HepG2 (cell line): ENCODE results near the gene RASA3. TPM values are rescaled to one million over a fixed set of nuclear protein-coding genes. Genes with fewer than 3 reads are reported as not detected.

Experiments
- ATAC-seq: fragments of 200-7000 bp; cut with Tn5 transposase; 3 replicates; pipeline ENCODE4 v1.9.1; 2020; ENCODE audit warnings: mild to moderate bottlenecking, moderate library complexity
- BruUV-seq: library from RNA; stranded (reverse); fragments of 400-500 nt; replicated peaks from 2 replicates; lab custom pipeline; 2021; lab: Mats Ljungman, UMichigan
- CTCF ChIA-PET: fragments of 300-600 bp; formaldehyde crosslinking; extraction: SDS; loops from one replicate; lab custom pipeline; 2021; ENCODE audit warnings: low total read pairs, inconsistent platforms, low intra/inter-chr PET ratio; lab: Yijun Ruan, JAX
- POLR2A ChIA-PET: fragments of 350-600 bp; sonication (Branson Sonifier 250); formaldehyde crosslinking; loops from one replicate; lab custom pipeline; 2020; ENCODE audit warnings: antibody characterized with exemption, inconsistent platforms; lab: Yijun Ruan, JAX
- DNase-seq: peaks from one replicate; pipeline ENCODE4 v3.0.0-alpha.2; 2015; ENCODE audit warnings: low spot score
- FAIRE-seq: peaks from 3 replicates; lab custom pipeline; 2011; peaks lifted over from hg19 to GRCh38; lab: Jason Lieb, UNC
- H2AFZ ChIP-seq: one replicate; pipeline ENCODE4 v1.6.1; 2011; ENCODE audit warnings: low read length, inconsistent platforms
- H3K27ac ChIP-seq: fragments of 300-600 bp; 3 replicates; pipeline ENCODE4 v1.8.0; 2011; ENCODE audit warnings: mixed run types, mild to moderate bottlenecking, mixed read lengths, low read length, inconsistent platforms; ENCODE audit not compliant: insufficient read depth; ENCODE audit errors: extremely low read length
- H3K27me3 ChIP-seq, 2 experiments: fragments of 200-600 bp in 1 of 2; 2 replicates in 1 of 2; 3 replicates in 1 of 2; pipeline versions ENCODE4 v1.6.0 to v1.8.0; 2011; ENCODE audit warnings: low read length in 2 of 2, mild to moderate bottlenecking in 2 of 2, moderate library complexity in 2 of 2, inconsistent platforms in 1 of 2; ENCODE audit not compliant: insufficient read depth in 2 of 2, control insufficient read depth in 1 of 2
- H3K36me3 ChIP-seq, 2 experiments: fragments of 200-600 bp in 1 of 2; replicated peaks in 1 of 2; 2 replicates in 1 of 2; 3 replicates in 1 of 2; pipeline versions ENCODE4 v1.5.1 to v1.8.0; 2011; ENCODE audit warnings: low read length in 2 of 2, inconsistent platforms in 1 of 2; ENCODE audit not compliant: insufficient read depth in 2 of 2, control insufficient read depth in 1 of 2
- H3K4me1 ChIP-seq: 2 replicates; pipeline ENCODE4 v1.5.1; 2012; ENCODE audit warnings: low read length, inconsistent platforms; ENCODE audit not compliant: insufficient read depth
- H3K4me2 ChIP-seq: 2 replicates; pipeline ENCODE4 v1.6.0; 2011; ENCODE audit warnings: low read depth, low read length, inconsistent platforms
- H3K4me3 ChIP-seq, 3 experiments: fragments of 200-600 bp in 1 of 3; sonication (generic), shearing (Covaris generic) in 1 of 3; replicated peaks in 1 of 3; 2 replicates each; pipeline ENCODE4 v1.5.1; 2011 to 2016; ENCODE audit warnings: low read length in 3 of 3, inconsistent platforms in 2 of 3, low read depth in 2 of 3, mild to moderate bottlenecking in 2 of 3, control low read depth in 1 of 3, mixed read lengths in 1 of 3; ENCODE audit not compliant: insufficient read depth in 1 of 3
- H3K79me2 ChIP-seq: one replicate; pipeline ENCODE4 v1.6.1; 2011; ENCODE audit warnings: low read length, inconsistent platforms; ENCODE audit not compliant: insufficient read depth
- H3K9ac ChIP-seq: 2 replicates; pipeline ENCODE4 v1.6.0; 2011; ENCODE audit warnings: mild to moderate bottlenecking, low read depth, low read length, inconsistent platforms; ENCODE audit not compliant: insufficient read depth
- H3K9me3 ChIP-seq: 2 replicates; pipeline ENCODE4 v1.5.1; 2012; ENCODE audit warnings: mild to moderate bottlenecking, low read length
- H4K20me1 ChIP-seq: 2 replicates; pipeline ENCODE4 v1.6.0; 2011; ENCODE audit warnings: inconsistent platforms, mild to moderate bottlenecking, low read length, moderate library complexity; ENCODE audit not compliant: insufficient read depth
- FIP1L1 ChIP-seq: fragments of 200-400 bp; formaldehyde crosslinking; IDR thresholded peaks from 2 replicates; pipeline ENCODE4 v1.6.1; 2018; ENCODE audit warnings: low read depth, mild to moderate bottlenecking, low read length, moderate library complexity, borderline replicate concordance; ENCODE audit not compliant: insufficient read depth
- HMG20A ChIP-seq: IDR thresholded peaks from 2 replicates; pipeline ENCODE4 v1.6.1; 2016; ENCODE audit warnings: borderline replicate concordance
- JUN ChIP-seq: sonication (generic); formaldehyde crosslinking; IDR thresholded peaks from 2 replicates; pipeline ENCODE4 v1.4.0; 2020; ENCODE audit warnings: mild to moderate bottlenecking, missing genetic modification reagents
- MIER3 ChIP-seq: IDR thresholded peaks from 2 replicates; pipeline ENCODE4 v1.6.1; 2016; ENCODE audit warnings: missing compliant biosample characterization, borderline replicate concordance
- NFYC ChIP-seq: IDR thresholded peaks from 2 replicates; pipeline ENCODE4 v1.6.1; 2016; ENCODE audit warnings: missing genetic modification reagents, missing compliant biosample characterization
- RXRA ChIP-seq: sonication (generic); formaldehyde crosslinking; IDR thresholded peaks from 2 replicates; pipeline ENCODE4 v1.5.1; 2020; ENCODE audit warnings: missing genetic modification reagents
- SKI ChIP-seq: fragments of 450-650 bp; IDR thresholded peaks from one replicate; pipeline ENCODE4 v1.6.1; 2018; ENCODE audit warnings: mild to moderate bottlenecking; ENCODE audit not compliant: partially characterized antibody
- SNRNP70 ChIP-seq: fragments of 200-400 bp; formaldehyde crosslinking; IDR thresholded peaks from 2 replicates; pipeline ENCODE4 v1.6.1; 2017; ENCODE audit warnings: mild to moderate bottlenecking, low read depth, low read length, moderate library complexity
- SPEN ChIP-seq: sonication (generic); formaldehyde crosslinking; IDR thresholded peaks from 2 replicates; pipeline ENCODE4 v1.5.1; 2020; ENCODE audit warnings: low read depth, mild to moderate bottlenecking, missing genetic modification reagents
- SRF ChIP-seq: IDR thresholded peaks from 2 replicates; pipeline ENCODE4 v1.6.1; 2011; ENCODE audit warnings: mild to moderate bottlenecking, low read depth, low read length, moderate library complexity
- STAT5B ChIP-seq: sonication (generic); formaldehyde crosslinking; IDR thresholded peaks from 2 replicates; pipeline ENCODE4 v1.4.0; 2020; ENCODE audit warnings: missing genetic modification reagents
- TEAD2 ChIP-seq: sonication (generic); formaldehyde crosslinking; IDR thresholded peaks from 2 replicates; pipeline ENCODE4 v1.9.0; 2021; ENCODE audit warnings: missing genetic modification reagents
- TOE1 ChIP-seq: sonication (generic); formaldehyde crosslinking; IDR thresholded peaks from 2 replicates; pipeline ENCODE4 v1.4.0; 2020; ENCODE audit warnings: mild to moderate bottlenecking, missing genetic modification reagents
- ZNF253 ChIP-seq: sonication (generic); formaldehyde crosslinking; IDR thresholded peaks from 2 replicates; pipeline ENCODE4 v1.8.0; 2022; ENCODE audit warnings: mild to moderate bottlenecking, missing genetic modification reagents, borderline replicate concordance
- ZNF460 ChIP-seq: sonication (generic); formaldehyde crosslinking; IDR thresholded peaks from 2 replicates; pipeline ENCODE4 v1.5.1; 2020; ENCODE audit warnings: missing genetic modification reagents, mild to moderate bottlenecking, borderline replicate concordance
- ZNF577 ChIP-seq: sonication (generic); formaldehyde crosslinking; IDR thresholded peaks from 2 replicates; pipeline ENCODE4 v1.4.0; 2020; ENCODE audit warnings: mild to moderate bottlenecking, low read depth, missing genetic modification reagents, borderline replicate concordance
- WGBS: methylation state at CpG from one replicate; pipeline ENCODE4 v1.1.6; 2017; ENCODE audit warnings: low lambda C conversion rate; 5-methylcytosine and 5-hydroxymethylcytosine counted together
- in situ Hi-C: cut with HindIII; loops from 2 replicates; pipeline ENCODE4 v1.10.0; 2017; ENCODE audit warnings: low pct_unique_long_range_greater_than_20kb; ENCODE audit not compliant: extremely low pct_ligation_motif_present
- intact Hi-C: fragments of 100-400 bp; cut with micrococcal nuclease; formaldehyde crosslinking; loops from one replicate; pipeline ENCODE4 v1.10.0; 2022; ENCODE audit not compliant: unreplicated experiment
- polyA plus RNA-seq, 8 experiments: library from polyadenylated mRNA; depleted of rRNA in 3 of 8; stranded (reverse) in 7 of 8; unstranded in 1 of 8; fragments of >200 nt; fragmentation: Illumina TruSeq in 4 of 8; extraction: Trizol in 4 of 8; gene quantifications; 2 replicates each; pipeline versions ENCODE4 v1.2.1 to v1.2.3, GENCODE V29; 2011 to 2016; ENCODE audit warnings: low read depth in 4 of 8, missing spikeins in 1 of 8, mixed read lengths in 1 of 8; ENCODE audit not compliant: insufficient read depth in 1 of 8
- total RNA-seq, 5 experiments: library from RNA; depleted of rRNA; stranded (reverse); fragments of >200 nt; fragmentation: Illumina TruSeq; extraction: Trizol; gene quantifications; 2 replicates each; pipeline ENCODE4 v1.2.3, GENCODE V29; 2016; ENCODE audit warnings: low read depth in 1 of 5
- TF ChIP-seq, protein P1 (sequence below): sonication (generic); formaldehyde crosslinking; IDR thresholded peaks from 2 replicates; pipeline ENCODE4 v1.4.0; 2020; ENCODE audit warnings: missing genetic modification reagents, borderline replicate concordance
- TF ChIP-seq, protein P2 (sequence below): sonication (generic); formaldehyde crosslinking; IDR thresholded peaks from 2 replicates; pipeline ENCODE4 v1.8.1; 2023; ENCODE audit warnings: missing genetic modification reagents, mild to moderate bottlenecking, borderline replicate concordance
- TF ChIP-seq, protein P3 (sequence below): sonication (generic); formaldehyde crosslinking; IDR thresholded peaks from 2 replicates; pipeline ENCODE4 v1.4.0; 2020; ENCODE audit warnings: missing genetic modification reagents

RASA3 gene
- total and polyA plus RNA-seq, 2 of the 13 experiments (the other 11 are each of a cell fraction or from before 2014, with no cell fraction given): 0.05 TPM; not detected in 1

GRCh38 chr13:114123448-114123847 is 9.0 kb downstream of the RASA3 start:
- CTCF ChIA-PET: no interaction called here
- Histone ChIP-seq H3K4me1 (peaks cover 18% of the 10 kb centered on the region), H3K4me2 (no peak overlapping the region), H3K79me2 (no peaks in the 10 kb centered on the region), H3K27me3 (peaks cover 7 to 54% of the 10 kb centered on the region in 2 experiments; a peak in 4 of 5 replicates), H2AFZ (no peak overlapping the region), H4K20me1 (peaks cover 2% of the 10 kb centered on the region; the same call in 1 of the 2 replicates), H3K9me3 (no peaks in the 10 kb centered on the region), H3K36me3 (no peaks in the 10 kb centered on the region)
- no TSS peak for BruUV-seq
- POLR2A ChIA-PET: no interaction called here
- no peak for FAIRE-seq
- intact Hi-C loops: no loop called here
- no peak for DNase-seq
- WGBS: 42% methylated on average over 12 of the region's 17 CpGs
- TF ChIP-seq ZNF577: no peak
- TF ChIP-seq TEAD2 (CRISPR knock-in tag): no peak
- no peak for TF ChIP-seq FIP1L1
- TF ChIP-seq, protein P1, sequence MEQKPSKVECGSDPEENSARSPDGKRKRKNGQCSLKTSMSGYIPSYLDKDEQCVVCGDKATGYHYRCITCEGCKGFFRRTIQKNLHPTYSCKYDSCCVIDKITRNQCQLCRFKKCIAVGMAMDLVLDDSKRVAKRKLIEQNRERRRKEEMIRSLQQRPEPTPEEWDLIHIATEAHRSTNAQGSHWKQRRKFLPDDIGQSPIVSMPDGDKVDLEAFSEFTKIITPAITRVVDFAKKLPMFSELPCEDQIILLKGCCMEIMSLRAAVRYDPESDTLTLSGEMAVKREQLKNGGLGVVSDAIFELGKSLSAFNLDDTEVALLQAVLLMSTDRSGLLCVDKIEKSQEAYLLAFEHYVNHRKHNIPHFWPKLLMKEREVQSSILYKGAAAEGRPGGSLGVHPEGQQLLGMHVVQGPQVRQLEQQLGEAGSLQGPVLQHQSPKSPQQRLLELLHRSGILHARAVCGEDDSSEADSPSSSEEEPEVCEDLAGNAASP (CRISPR knock-in tag): no peak
- TF ChIP-seq SPEN: no peak
- TF ChIP-seq SNRNP70: no peak
- no peak for TF ChIP-seq HMG20A (CRISPR knock-in tag)
- TF ChIP-seq MIER3: no peak
- no peak for TF ChIP-seq RXRA (CRISPR knock-in tag)
- TF ChIP-seq ZNF253 (CRISPR knock-in tag): no peak
- no peak for TF ChIP-seq SRF
- TF ChIP-seq JUN: no peak
- TF ChIP-seq, protein P2, sequence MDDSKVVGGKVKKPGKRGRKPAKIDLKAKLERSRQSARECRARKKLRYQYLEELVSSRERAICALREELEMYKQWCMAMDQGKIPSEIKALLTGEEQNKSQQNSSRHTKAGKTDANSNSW (CRISPR knock-in tag): no peak
- TF ChIP-seq STAT5B (CRISPR knock-in tag): no peak
- no peak for TF ChIP-seq SKI
- TF ChIP-seq ZNF460: no peak
- TF ChIP-seq, protein P3, sequence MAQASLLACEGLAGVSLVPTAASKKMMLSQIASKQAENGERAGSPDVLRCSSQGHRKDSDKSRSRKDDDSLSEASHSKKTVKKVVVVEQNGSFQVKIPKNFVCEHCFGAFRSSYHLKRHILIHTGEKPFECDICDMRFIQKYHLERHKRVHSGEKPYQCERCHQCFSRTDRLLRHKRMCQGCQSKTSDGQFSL (CRISPR knock-in tag): no peak
- no peak for TF ChIP-seq NFYC (CRISPR knock-in tag)
- TF ChIP-seq TOE1 (CRISPR knock-in tag): no peak
- TF ChIP-seq, all 625 proteins: peak for 0
- in situ Hi-C loops: no loop called here
- Histone ChIP-seq H3K9ac (no peak overlapping the region), H3K27ac (no peak overlapping the region), H3K4me3 (no peak overlapping the region)
- no peak for ATAC-seq
